Ishikawa (cell line): Measurements from ENCODE around the gene OSBP.

ENCODE experiments used
- CEBPB ChIP-seq: IDR thresholded peaks from 2 replicates; pipeline ENCODE4 v1.6.1; 2012
- CREB1 ChIP-seq: IDR thresholded peaks from 2 replicates; pipeline ENCODE4 v1.6.1; 2012; ENCODE audit warnings: low read depth
- EGR1 ChIP-seq: IDR thresholded peaks from 2 replicates; pipeline ENCODE4 v1.6.1; 2012
- EP300 ChIP-seq: IDR thresholded peaks from 2 replicates; pipeline ENCODE4 v1.6.1; 2012; ENCODE audit warnings: borderline replicate concordance
- FOXM1 ChIP-seq: IDR thresholded peaks from 2 replicates; pipeline ENCODE4 v1.6.1; 2012; ENCODE audit warnings: low read depth, borderline replicate concordance
- NFIC ChIP-seq: IDR thresholded peaks from 2 replicates; pipeline ENCODE4 v1.6.1; 2012
- RAD21 ChIP-seq: IDR thresholded peaks from 2 replicates; pipeline ENCODE4 v1.6.1; 2012; ENCODE audit warnings: low read depth
- TAF1 ChIP-seq: IDR thresholded peaks from 2 replicates; pipeline ENCODE4 v1.6.1; 2012; ENCODE audit warnings: low read depth, mild to moderate bottlenecking
- TCF12 ChIP-seq: IDR thresholded peaks from 2 replicates; pipeline ENCODE4 v1.6.1; 2012; ENCODE audit warnings: low read depth
- TEAD4 ChIP-seq: IDR thresholded peaks from 2 replicates; pipeline ENCODE4 v1.6.1; 2012
- YY1 ChIP-seq: IDR thresholded peaks from 2 replicates; pipeline ENCODE4 v1.6.1; 2012; ENCODE audit warnings: low read depth
- ZBTB7A ChIP-seq: IDR thresholded peaks from 2 replicates; pipeline ENCODE4 v1.6.1; 2012; ENCODE audit warnings: low read depth
- TF ChIP-seq, protein P1 (sequence below): IDR thresholded peaks from 2 replicates; pipeline ENCODE4 v1.6.1; 2012
- TF ChIP-seq, protein P2 (sequence below): IDR thresholded peaks from 2 replicates; pipeline ENCODE4 v1.6.1; 2012
- TF ChIP-seq, protein P3 (sequence below): IDR thresholded peaks from 2 replicates; pipeline ENCODE4 v1.6.1; 2012; ENCODE audit warnings: low read depth, mild to moderate bottlenecking

OSBP gene

DNA sequence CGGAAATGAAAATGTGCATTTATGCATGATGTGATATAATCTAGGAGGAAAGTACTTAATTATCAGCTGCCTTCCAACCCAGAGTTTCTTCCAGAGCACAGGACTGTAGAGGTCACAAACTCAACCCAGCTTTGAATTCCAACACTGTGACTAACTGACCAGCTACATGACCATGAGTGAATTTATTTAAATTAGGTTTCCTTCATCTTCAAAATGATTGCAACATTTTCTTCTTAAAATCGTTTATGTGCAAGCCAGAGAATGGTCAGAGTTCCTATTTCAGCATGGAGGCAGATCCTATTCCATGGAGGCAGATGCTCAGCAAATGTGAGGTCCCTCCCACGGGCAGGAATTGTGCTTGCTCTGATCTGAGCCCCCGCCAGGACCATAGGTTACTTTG is 42.4 kb downstream of the OSBP start:
- no peak for TF ChIP-seq EGR1
- TF ChIP-seq, protein P1, sequence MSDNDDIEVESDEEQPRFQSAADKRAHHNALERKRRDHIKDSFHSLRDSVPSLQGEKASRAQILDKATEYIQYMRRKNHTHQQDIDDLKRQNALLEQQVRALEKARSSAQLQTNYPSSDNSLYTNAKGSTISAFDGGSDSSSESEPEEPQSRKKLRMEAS, result no peak
- TF ChIP-seq, protein P2, sequence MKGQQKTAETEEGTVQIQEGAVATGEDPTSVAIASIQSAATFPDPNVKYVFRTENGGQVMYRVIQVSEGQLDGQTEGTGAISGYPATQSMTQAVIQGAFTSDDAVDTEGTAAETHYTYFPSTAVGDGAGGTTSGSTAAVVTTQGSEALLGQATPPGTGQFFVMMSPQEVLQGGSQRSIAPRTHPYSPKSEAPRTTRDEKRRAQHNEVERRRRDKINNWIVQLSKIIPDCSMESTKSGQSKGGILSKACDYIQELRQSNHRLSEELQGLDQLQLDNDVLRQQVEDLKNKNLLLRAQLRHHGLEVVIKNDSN, result no peak
- TF ChIP-seq TAF1, result no peak
- TF ChIP-seq TEAD4, result no peak
- TF ChIP-seq TCF12, result no peak
- no peak for TF ChIP-seq CEBPB
- TF ChIP-seq, protein P3, sequence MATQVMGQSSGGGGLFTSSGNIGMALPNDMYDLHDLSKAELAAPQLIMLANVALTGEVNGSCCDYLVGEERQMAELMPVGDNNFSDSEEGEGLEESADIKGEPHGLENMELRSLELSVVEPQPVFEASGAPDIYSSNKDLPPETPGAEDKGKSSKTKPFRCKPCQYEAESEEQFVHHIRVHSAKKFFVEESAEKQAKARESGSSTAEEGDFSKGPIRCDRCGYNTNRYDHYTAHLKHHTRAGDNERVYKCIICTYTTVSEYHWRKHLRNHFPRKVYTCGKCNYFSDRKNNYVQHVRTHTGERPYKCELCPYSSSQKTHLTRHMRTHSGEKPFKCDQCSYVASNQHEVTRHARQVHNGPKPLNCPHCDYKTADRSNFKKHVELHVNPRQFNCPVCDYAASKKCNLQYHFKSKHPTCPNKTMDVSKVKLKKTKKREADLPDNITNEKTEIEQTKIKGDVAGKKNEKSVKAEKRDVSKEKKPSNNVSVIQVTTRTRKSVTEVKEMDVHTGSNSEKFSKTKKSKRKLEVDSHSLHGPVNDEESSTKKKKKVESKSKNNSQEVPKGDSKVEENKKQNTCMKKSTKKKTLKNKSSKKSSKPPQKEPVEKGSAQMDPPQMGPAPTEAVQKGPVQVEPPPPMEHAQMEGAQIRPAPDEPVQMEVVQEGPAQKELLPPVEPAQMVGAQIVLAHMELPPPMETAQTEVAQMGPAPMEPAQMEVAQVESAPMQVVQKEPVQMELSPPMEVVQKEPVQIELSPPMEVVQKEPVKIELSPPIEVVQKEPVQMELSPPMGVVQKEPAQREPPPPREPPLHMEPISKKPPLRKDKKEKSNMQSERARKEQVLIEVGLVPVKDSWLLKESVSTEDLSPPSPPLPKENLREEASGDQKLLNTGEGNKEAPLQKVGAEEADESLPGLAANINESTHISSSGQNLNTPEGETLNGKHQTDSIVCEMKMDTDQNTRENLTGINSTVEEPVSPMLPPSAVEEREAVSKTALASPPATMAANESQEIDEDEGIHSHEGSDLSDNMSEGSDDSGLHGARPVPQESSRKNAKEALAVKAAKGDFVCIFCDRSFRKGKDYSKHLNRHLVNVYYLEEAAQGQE, result no peak
- TF ChIP-seq FOXM1, result no peak
- TF ChIP-seq ZBTB7A, result no peak
- TF ChIP-seq EP300, result no peak
- TF ChIP-seq NFIC, result no peak
- TF ChIP-seq RAD21, result no peak
- no peak for TF ChIP-seq YY1
- TF ChIP-seq CREB1, result no peak

DNA sequence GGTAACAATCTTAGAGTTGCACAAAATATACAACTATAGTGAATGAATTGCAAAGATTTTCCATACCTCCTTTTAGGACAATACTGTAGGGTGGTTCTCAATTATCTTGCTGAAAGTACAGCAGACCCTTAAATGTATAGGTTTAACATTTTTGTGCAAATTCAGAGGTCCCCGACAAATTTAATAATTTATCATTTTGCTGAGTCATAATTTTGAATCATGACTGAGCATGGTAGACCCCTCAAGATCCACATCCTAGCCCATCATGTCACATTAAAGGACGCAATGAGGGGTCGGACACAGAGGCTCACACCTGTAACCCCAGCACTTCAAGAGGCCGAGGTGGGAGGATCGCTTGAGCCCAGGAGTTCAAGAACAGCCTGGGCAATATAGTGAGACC is 43.5 kb downstream of the OSBP start:
- TF ChIP-seq ZBTB7A (no peak), FOXM1 (no peak), CEBPB (no peak), TEAD4 (no peak), EP300 (no peak), CREB1 (no peak), EGR1 (no peak), TAF1 (no peak), NFIC (no peak), TCF12 (no peak), YY1 (no peak), RAD21 (no peak)
- TF ChIP-seq, protein P3, result no peak
- TF ChIP-seq, protein P1, result no peak
- TF ChIP-seq, protein P2, result no peak

DNA sequence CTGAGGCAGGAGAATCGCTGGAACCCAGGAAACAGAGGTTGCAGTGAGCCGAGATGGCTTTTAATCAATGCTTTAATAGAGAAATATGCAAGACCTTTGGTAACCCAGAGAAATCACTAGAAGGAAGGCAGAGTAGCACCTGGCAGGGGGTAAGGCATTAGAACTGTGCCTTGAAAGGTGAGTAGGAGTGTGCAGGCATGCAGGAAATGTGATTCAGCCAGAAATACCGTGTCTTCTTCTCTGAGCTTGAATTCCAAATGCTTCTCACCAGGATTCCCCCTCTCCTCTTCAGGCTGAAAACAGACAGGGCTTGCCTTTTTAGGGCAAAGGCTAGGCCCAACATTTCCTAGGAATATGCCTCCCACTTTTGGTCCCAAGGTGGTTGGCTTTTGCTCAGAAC is 53.3 kb downstream of the OSBP start:
- TF ChIP-seq, protein P3, result no peak
- TF ChIP-seq EP300, result peak; percentile 55; the same call in 1 of the 2 replicates
- TF ChIP-seq, protein P2, result no peak
- no peak for TF ChIP-seq YY1
- TF ChIP-seq RAD21, result no peak
- TF ChIP-seq TEAD4, result peak; percentile 84
- TF ChIP-seq CEBPB, result no peak
- TF ChIP-seq, protein P1, result peak; percentile 56; the same call in 1 of the 2 replicates
- no peak for TF ChIP-seq TAF1
- TF ChIP-seq NFIC, result no peak
- no peak for TF ChIP-seq TCF12
- TF ChIP-seq EGR1, result no peak
- no peak for TF ChIP-seq ZBTB7A
